IMR-90 (cell line): ENCODE results near the gene STARD6. TPM values are rescaled to one million over a fixed set of nuclear protein-coding genes. Genes with fewer than 3 reads are reported as not detected.

Experiments used
- ATAC-seq: fragments of 200-7000 bp; cut with Tn5 transposase; 2 replicates; pipeline ENCODE4 v1.9.1; 2020; ENCODE audit warnings: low read depth, mild to moderate bottlenecking, moderate library complexity
- BruUV-seq: library from RNA; stranded (reverse); fragments of 400-500 nt; replicated peaks from 2 replicates; lab custom pipeline; 2021; lab: Mats Ljungman, UMichigan
- CTCF ChIA-PET: fragments of 300-600 bp; formaldehyde crosslinking; extraction: SDS; loops from one replicate; lab custom pipeline; 2021; ENCODE audit warnings: antibody characterized with exemption; lab: Yijun Ruan, JAX
- POLR2A ChIA-PET: fragments of 300-600 bp; sonication (Branson Sonifier 250); formaldehyde crosslinking; loops from one replicate; lab custom pipeline; 2022; ENCODE audit warnings: antibody characterized with exemption; ENCODE audit not compliant: unreplicated experiment; lab: Charles Lee
- DNase-seq: peaks from one replicate; pipeline ENCODE4 v3.0.0; 2013
- H2AFZ ChIP-seq: replicated peaks from 2 replicates; pipeline ENCODE3; 2013; ENCODE audit warnings: low read length, mild to moderate bottlenecking; ENCODE audit not compliant: poor library complexity
- H2AK5ac ChIP-seq: 2 replicates; pipeline ENCODE4 v1.6.1; 2013; ENCODE audit warnings: low read depth, low read length, inconsistent platforms
- H2AK9ac ChIP-seq: replicated peaks from 2 replicates; pipeline ENCODE3; 2013; ENCODE audit warnings: mild to moderate bottlenecking, low read depth, low read length, moderate library complexity; ENCODE audit not compliant: poor library complexity
- H2BK120ac ChIP-seq: 2 replicates; pipeline ENCODE4 v1.6.1; 2013; ENCODE audit warnings: low read depth, low read length, inconsistent platforms
- H2BK15ac ChIP-seq: 3 replicates; pipeline ENCODE4 v1.6.1; 2013; ENCODE audit warnings: low read depth, low read length, inconsistent platforms
- H2BK20ac ChIP-seq: 2 replicates; pipeline ENCODE4 v1.6.1; 2013; ENCODE audit warnings: low read depth, mild to moderate bottlenecking, inconsistent platforms, low read length, moderate library complexity
- H2BK5ac ChIP-seq: 2 replicates; pipeline ENCODE4 v1.6.1; 2013; ENCODE audit warnings: mild to moderate bottlenecking, low read depth, low read length, inconsistent platforms; ENCODE audit not compliant: poor library complexity, severe bottlenecking
- H3K14ac ChIP-seq: replicated peaks from 2 replicates; pipeline ENCODE4 v1.6.1; 2013; ENCODE audit warnings: low read depth, low read length, inconsistent platforms
- H3K18ac ChIP-seq: 2 replicates; pipeline ENCODE4 v1.6.1; 2013; ENCODE audit warnings: low read depth, low read length, control low read depth
- H3K23ac ChIP-seq: 2 replicates; pipeline ENCODE4 v1.6.1; 2013; ENCODE audit warnings: low read depth, low read length, inconsistent platforms
- H3K27ac ChIP-seq: 2 replicates; pipeline ENCODE4 v1.5.1; 2013; ENCODE audit warnings: mild to moderate bottlenecking, control low read depth, low read length; ENCODE audit not compliant: insufficient read depth
- H3K27me3 ChIP-seq: 2 replicates; pipeline ENCODE4 v1.6.1; 2013; ENCODE audit warnings: low read length; ENCODE audit not compliant: control insufficient read depth, insufficient read depth
- H3K36me3 ChIP-seq: 2 replicates; pipeline ENCODE4 v1.6.1; 2013; ENCODE audit warnings: low read length, mixed read lengths; ENCODE audit not compliant: control insufficient read depth, insufficient read depth
- H3K4ac ChIP-seq: 2 replicates; pipeline ENCODE4 v1.6.1; 2013; ENCODE audit warnings: low read depth, low read length, inconsistent platforms
- H3K4me1 ChIP-seq: 2 replicates; pipeline ENCODE4 v1.6.1; 2013; ENCODE audit warnings: low read length, mixed read lengths; ENCODE audit not compliant: control insufficient read depth, insufficient read depth
- H3K4me2 ChIP-seq: 2 replicates; pipeline ENCODE4 v1.6.1; 2013; ENCODE audit warnings: low read depth, mild to moderate bottlenecking, control low read depth, low read length, moderate library complexity
- H3K4me3 ChIP-seq: 2 replicates; pipeline ENCODE4 v1.5.1; 2013; ENCODE audit warnings: low read depth, mild to moderate bottlenecking, control low read depth, low read length, moderate library complexity; ENCODE audit not compliant: insufficient read depth
- H3K56ac ChIP-seq: 2 replicates; pipeline ENCODE4 v1.6.1; 2013; ENCODE audit warnings: low read length, inconsistent platforms; ENCODE audit not compliant: insufficient read depth; ENCODE audit errors: extremely low read depth
- H3K79me1 ChIP-seq, 2 experiments: 2 replicates each; pipeline ENCODE4 v1.6.1; 2013; ENCODE audit warnings: low read length in 2 of 2, inconsistent platforms in 1 of 2, low read depth in 1 of 2
- H3K9ac ChIP-seq: 2 replicates; pipeline ENCODE4 v1.6.1; 2013; ENCODE audit warnings: low read depth, low read length, control low read depth
- H3K9me1 ChIP-seq: 2 replicates; pipeline ENCODE4 v1.6.1; 2013; ENCODE audit warnings: low read length, inconsistent platforms; ENCODE audit not compliant: insufficient read depth
- H3K9me3 ChIP-seq: 2 replicates; pipeline ENCODE4 v1.6.1; 2013; ENCODE audit warnings: low read length; ENCODE audit not compliant: control insufficient read depth, insufficient read depth
- H4K20me1 ChIP-seq: 2 replicates; pipeline ENCODE4 v1.6.1; 2013; ENCODE audit warnings: low read length, inconsistent platforms; ENCODE audit not compliant: insufficient read depth
- H4K5ac ChIP-seq: 2 replicates; pipeline ENCODE4 v1.6.1; 2013; ENCODE audit warnings: mild to moderate bottlenecking, low read depth, low read length, control low read depth
- H4K8ac ChIP-seq, 2 experiments: 2 replicates each; pipeline ENCODE4 v1.6.1; 2013; ENCODE audit warnings: low read depth in 2 of 2, low read length in 2 of 2, control low read depth in 1 of 2, inconsistent platforms in 1 of 2
- H4K91ac ChIP-seq: 2 replicates; pipeline ENCODE4 v1.6.1; 2013; ENCODE audit warnings: low read depth, low read length, inconsistent platforms; ENCODE audit not compliant: insufficient read depth
- BHLHE40 ChIP-seq: fragments of 150-350 bp; IDR thresholded peaks from 2 replicates; pipeline ENCODE4 v1.6.1; 2016; ENCODE audit warnings: mild to moderate bottlenecking, low read depth, low read length
- CEBPB ChIP-seq: IDR thresholded peaks from 2 replicates; pipeline ENCODE4 v1.6.1; 2012; ENCODE audit warnings: low read depth, low read length, improper control_type of control experiment
- CHD1 ChIP-seq: IDR thresholded peaks from 2 replicates; pipeline ENCODE4 v1.6.1; 2012; ENCODE audit warnings: low read depth, low read length, improper control_type of control experiment
- FOS ChIP-seq: fragments of 150-350 bp; IDR thresholded peaks from 2 replicates; pipeline ENCODE4 v1.6.1; 2016; ENCODE audit warnings: low read depth, low read length
- MAFK ChIP-seq: IDR thresholded peaks from 2 replicates; pipeline ENCODE4 v1.6.1; 2012; ENCODE audit warnings: low read depth, low read length, improper control_type of control experiment
- MAZ ChIP-seq: IDR thresholded peaks from 2 replicates; pipeline ENCODE4 v1.6.1; 2012; ENCODE audit warnings: low read depth, mild to moderate bottlenecking, low read length, improper control_type of control experiment, moderate library complexity, borderline replicate concordance
- MXI1 ChIP-seq: IDR thresholded peaks from 2 replicates; pipeline ENCODE4 v1.6.1; 2012; ENCODE audit warnings: low read depth, mild to moderate bottlenecking, low read length, moderate library complexity, borderline replicate concordance
- NFE2L2 ChIP-seq: fragments of 150-350 bp; IDR thresholded peaks from 2 replicates; pipeline ENCODE4 v1.6.1; 2016; ENCODE audit warnings: low read depth, mild to moderate bottlenecking, low read length
- POLR2A ChIP-seq: IDR thresholded peaks from 2 replicates; pipeline ENCODE4 v1.6.1; 2012; ENCODE audit warnings: mild to moderate bottlenecking, low read depth, low read length
- RAD21 ChIP-seq: IDR thresholded peaks from 2 replicates; pipeline ENCODE4 v1.6.1; 2012; ENCODE audit warnings: low read length, improper control_type of control experiment
- RCOR1 ChIP-seq: IDR thresholded peaks from 2 replicates; pipeline ENCODE4 v1.6.1; 2012; ENCODE audit warnings: mild to moderate bottlenecking, low read length, improper control_type of control experiment; ENCODE audit not compliant: insufficient replicate concordance
- RFX5 ChIP-seq: IDR thresholded peaks from 2 replicates; pipeline ENCODE4 v1.8.0; 2012; ENCODE audit warnings: low read depth, mild to moderate bottlenecking, low read length, moderate library complexity
- SMC3 ChIP-seq: fragments of 150-350 bp; IDR thresholded peaks from 2 replicates; pipeline ENCODE4 v1.6.1; 2016; ENCODE audit warnings: low read depth, mild to moderate bottlenecking, antibody characterized with exemption, low read length, moderate library complexity
- USF2 ChIP-seq: fragments of 150-350 bp; IDR thresholded peaks from 2 replicates; pipeline ENCODE4 v1.6.1; 2017; ENCODE audit warnings: mild to moderate bottlenecking, antibody characterized with exemption, low read length, low read depth
- WGBS, 2 experiments: methylation state at CpG; one replicate each; pipeline versions ENCODE4 v1.1.5 to v1.1.7; 2013; ENCODE audit warnings: missing lambda C conversion rate in 2 of 2; ENCODE audit not compliant: insufficient read length in 1 of 2; ENCODE audit errors: extremely low coverage in 2 of 2; 5-methylcytosine and 5-hydroxymethylcytosine counted together
- dilution Hi-C: fragments of 300-500 bp; cut with HindIII; formaldehyde crosslinking; loops from one replicate; pipeline ENCODE4 v1.14.3; 2018; ENCODE audit warnings: low sequenced_read_pairs; ENCODE audit not compliant: unreplicated experiment
- in situ Hi-C: fragments of 300-500 bp; cut with MboI; formaldehyde crosslinking; loops from 3 replicates; pipeline ENCODE4 v1.14.3; 2019; ENCODE audit warnings: low sequenced_read_pairs, inconsistent platforms, mixed read lengths
- intact Hi-C: fragments of 100-400 bp; cut with micrococcal nuclease; formaldehyde crosslinking; loops from 2 replicates; pipeline ENCODE4 v1.10.0; 2022
- polyA plus RNA-seq, 3 experiments: library from polyadenylated mRNA; depleted of rRNA; stranded (reverse); fragments of >200 nt; gene quantifications; 2 replicates each; pipeline ENCODE4 v1.2.3, GENCODE V29; 2012; ENCODE audit warnings: low replicate concordance in 1 of 3
- total RNA-seq: library from RNA; depleted of rRNA; stranded (reverse); fragments of >200 nt; gene quantifications from 2 replicates; pipeline ENCODE4 v1.2.3, GENCODE V29; 2012
- TF ChIP-seq, protein P1 (sequence below): fragments of 150-350 bp; IDR thresholded peaks from 2 replicates; pipeline ENCODE4 v1.6.1; 2016; ENCODE audit warnings: low read depth, mild to moderate bottlenecking, low read length, moderate library complexity, borderline replicate concordance
- TF ChIP-seq, protein P2 (sequence below): conservative IDR thresholded peaks from 2 replicates; pipeline ENCODE4 v1.5.1; 2012; ENCODE audit warnings: mild to moderate bottlenecking, low read depth, low read length, improper control_type of control experiment

The STARD6 gene
- total and polyA plus RNA-seq, 2 of the 4 experiments (the other 2 are of a cell fraction): not detected

- CTCF ChIA-PET: interaction anchor here (1.1 kb wide), 1 partner anchor 64 kb away, joined by 7 read pairs; no protein-coding TSS in a partner anchor
- no TSS peak for BruUV-seq
- no peak overlapping the region for H3K4me3 ChIP-seq
- no peak overlapping the region for H2AK5ac ChIP-seq
- no peak overlapping the region for H4K5ac ChIP-seq
- peaks cover 7% of the 10 kb centered on the region for H3K36me3 ChIP-seq
- no peak overlapping the region for H3K18ac ChIP-seq
- H3K79me1 ChIP-seq: peaks cover 3 to 8% of the 10 kb centered on the region in 2 experiments; a peak in 3 of 4 replicates
- H3K27me3 ChIP-seq: no peaks in the 10 kb centered on the region
- H3K27ac ChIP-seq: no peak overlapping the region
- no CpG with 5 or more reads among the region's 3 CpGs for WGBS, 2 experiments
- H2BK20ac ChIP-seq: no peak overlapping the region
- H3K56ac ChIP-seq: no peak overlapping the region
- no peak overlapping the region for H4K91ac ChIP-seq
- H3K9ac ChIP-seq: no peak overlapping the region
- no peak overlapping the region for H2BK15ac ChIP-seq
- H2BK120ac ChIP-seq: no peak overlapping the region
- in situ Hi-C loops (no loop called here), dilution Hi-C loops (no loop called here), intact Hi-C loops (no loop called here)
- no peak overlapping the region for H2BK5ac ChIP-seq
- TF ChIP-seq RCOR1 (no peak), CEBPB (no peak), RFX5 (no peak), SMC3 (no peak), MAZ (no peak), NFE2L2 (no peak), FOS (no peak), USF2 (no peak), POLR2A (no peak), BHLHE40 (no peak), MAFK (no peak), MXI1 (no peak), CHD1 (no peak), RAD21 (no peak)
- TF ChIP-seq, protein P1, sequence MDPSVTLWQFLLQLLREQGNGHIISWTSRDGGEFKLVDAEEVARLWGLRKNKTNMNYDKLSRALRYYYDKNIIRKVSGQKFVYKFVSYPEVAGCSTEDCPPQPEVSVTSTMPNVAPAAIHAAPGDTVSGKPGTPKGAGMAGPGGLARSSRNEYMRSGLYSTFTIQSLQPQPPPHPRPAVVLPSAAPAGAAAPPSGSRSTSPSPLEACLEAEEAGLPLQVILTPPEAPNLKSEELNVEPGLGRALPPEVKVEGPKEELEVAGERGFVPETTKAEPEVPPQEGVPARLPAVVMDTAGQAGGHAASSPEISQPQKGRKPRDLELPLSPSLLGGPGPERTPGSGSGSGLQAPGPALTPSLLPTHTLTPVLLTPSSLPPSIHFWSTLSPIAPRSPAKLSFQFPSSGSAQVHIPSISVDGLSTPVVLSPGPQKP: no peak
- TF ChIP-seq, protein P2, sequence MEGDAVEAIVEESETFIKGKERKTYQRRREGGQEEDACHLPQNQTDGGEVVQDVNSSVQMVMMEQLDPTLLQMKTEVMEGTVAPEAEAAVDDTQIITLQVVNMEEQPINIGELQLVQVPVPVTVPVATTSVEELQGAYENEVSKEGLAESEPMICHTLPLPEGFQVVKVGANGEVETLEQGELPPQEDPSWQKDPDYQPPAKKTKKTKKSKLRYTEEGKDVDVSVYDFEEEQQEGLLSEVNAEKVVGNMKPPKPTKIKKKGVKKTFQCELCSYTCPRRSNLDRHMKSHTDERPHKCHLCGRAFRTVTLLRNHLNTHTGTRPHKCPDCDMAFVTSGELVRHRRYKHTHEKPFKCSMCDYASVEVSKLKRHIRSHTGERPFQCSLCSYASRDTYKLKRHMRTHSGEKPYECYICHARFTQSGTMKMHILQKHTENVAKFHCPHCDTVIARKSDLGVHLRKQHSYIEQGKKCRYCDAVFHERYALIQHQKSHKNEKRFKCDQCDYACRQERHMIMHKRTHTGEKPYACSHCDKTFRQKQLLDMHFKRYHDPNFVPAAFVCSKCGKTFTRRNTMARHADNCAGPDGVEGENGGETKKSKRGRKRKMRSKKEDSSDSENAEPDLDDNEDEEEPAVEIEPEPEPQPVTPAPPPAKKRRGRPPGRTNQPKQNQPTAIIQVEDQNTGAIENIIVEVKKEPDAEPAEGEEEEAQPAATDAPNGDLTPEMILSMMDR: no peak
- DNase-seq: no peak
- H3K9me1 ChIP-seq: no peaks in the 10 kb centered on the region
- H3K4ac ChIP-seq: no peak overlapping the region
- H2AFZ ChIP-seq: no peak overlapping the region
- no peaks in the 10 kb centered on the region for H3K4me1 ChIP-seq
- ATAC-seq: no peak
- H3K4me2 ChIP-seq: no peak overlapping the region
- no peak overlapping the region for H2AK9ac ChIP-seq
- no peaks in the 10 kb centered on the region for H3K9me3 ChIP-seq
- H4K8ac ChIP-seq: no peak overlapping the region
- POLR2A ChIA-PET: no interaction called here
- no peak overlapping the region for H3K23ac ChIP-seq
- no peak overlapping the region for H3K14ac ChIP-seq
- no peaks in the 10 kb centered on the region for H4K20me1 ChIP-seq
Observed at GRCh38 chr18:54277899-54278298, 79.8 kb downstream of the STARD6 start.
